ENCODE measurements around the gene PARD3B. TPM values are rescaled to one million over a fixed set of nuclear protein-coding genes. Genes with fewer than 3 reads are reported as not detected.
A peak's percentile ranks its signal among the peaks of the same experiment; 100 is the strongest.

PARD3B gene
- total RNA-seq, 1 donor from 2014 or later, result 29.7 TPM

DNA sequence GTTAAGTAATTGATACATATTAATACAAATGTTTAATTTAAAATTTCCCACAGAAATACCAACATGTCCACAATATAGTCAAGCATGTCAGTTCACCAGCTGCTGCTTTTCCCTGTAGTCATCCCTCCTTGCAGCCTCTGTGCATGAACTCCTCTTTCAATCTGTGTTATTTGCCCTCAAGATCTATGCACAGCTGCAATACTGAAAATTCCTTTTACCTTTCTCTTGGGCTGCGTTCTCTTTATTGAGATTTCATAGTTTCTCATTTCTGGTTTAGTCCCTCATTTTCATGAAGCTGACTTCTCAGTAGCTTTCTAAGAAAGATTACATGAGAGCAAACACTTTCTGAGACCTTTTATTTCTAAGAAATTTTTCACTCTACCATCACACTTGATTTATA, 464.9 kb downstream of the PARD3B start:
- peaks cover 6% of the 10 kb centered on the region for H3K4me1 Mint-ChIP-seq (ENCODE audit: low read depth)
- H3K4me3 Mint-ChIP-seq (ENCODE audit: low read depth), result no peak overlapping the region
- no peak for DNase-seq (ENCODE audit: low spot score, unreplicated experiment)
- no peak overlapping the region for H3K27ac Mint-ChIP-seq
- TF ChIP-seq CTCF (IDR thresholded peaks at IDR 0.05; ENCODE audit: unreplicated experiment), result no peak
- H3K9me3 Mint-ChIP-seq (ENCODE audit: low read depth), result peaks cover 18% of the 10 kb centered on the region
- no peaks in the 10 kb centered on the region for H3K27me3 Mint-ChIP-seq
- H3K36me3 Mint-ChIP-seq (ENCODE audit: insufficient read depth), result peaks cover 7% of the 10 kb centered on the region

DNA sequence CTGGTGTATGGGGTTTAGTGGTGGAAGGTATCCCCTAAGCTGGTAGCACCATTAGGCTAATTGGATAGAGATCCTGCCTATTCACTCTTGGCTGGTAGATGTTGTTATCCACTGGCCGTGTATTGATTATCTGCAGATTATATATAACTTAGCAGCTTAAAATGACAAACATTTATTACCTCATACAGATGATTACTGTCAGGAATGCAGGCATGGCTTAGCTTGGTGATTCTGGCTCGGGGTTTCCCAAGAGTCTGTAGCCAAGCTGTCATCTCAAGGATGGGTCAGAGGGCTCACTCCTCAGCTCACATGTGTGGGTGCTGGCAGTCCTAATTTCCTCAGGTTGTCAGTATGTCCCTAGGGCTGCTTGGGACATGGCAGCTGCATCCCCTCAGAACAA, 465.8 kb downstream of the PARD3B start:
- Mint-ChIP-seq H3K27me3 (no peaks in the 10 kb centered on the region), H3K4me3 (ENCODE audit: low read depth) (no peak overlapping the region), H3K4me1 (ENCODE audit: low read depth) (peaks cover 6% of the 10 kb centered on the region), H3K27ac (peak overlapping the region; percentile 64), H3K9me3 (ENCODE audit: low read depth) (peaks cover 17% of the 10 kb centered on the region), H3K36me3 (ENCODE audit: insufficient read depth) (peaks cover 8% of the 10 kb centered on the region)
- TF ChIP-seq CTCF (IDR thresholded peaks at IDR 0.05; ENCODE audit: unreplicated experiment), result no peak
- no peak for DNase-seq (ENCODE audit: low spot score, unreplicated experiment)

DNA sequence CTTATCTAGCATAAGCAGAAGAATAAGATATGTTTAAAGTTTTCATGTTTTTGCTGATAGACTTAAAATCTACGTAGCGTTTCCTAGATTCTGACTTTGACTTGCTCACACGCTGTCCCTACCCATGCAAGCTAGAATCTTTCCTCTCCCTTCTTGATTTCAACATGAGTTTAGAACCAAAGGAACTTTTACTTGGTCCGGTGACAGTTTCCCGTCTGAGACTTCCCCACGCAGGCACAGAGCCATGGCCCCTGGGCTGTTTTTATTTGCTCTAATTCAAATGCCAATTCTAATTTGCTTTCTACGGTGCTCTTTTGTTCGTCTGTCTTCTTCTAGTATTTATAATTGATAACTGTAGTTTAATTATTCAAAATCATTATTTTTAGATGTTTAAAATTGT, 467.7 kb downstream of the PARD3B start:
- H3K27me3 Mint-ChIP-seq, result no peaks in the 10 kb centered on the region
- no peak for DNase-seq (ENCODE audit: low spot score, unreplicated experiment)
- TF ChIP-seq CTCF (IDR thresholded peaks at IDR 0.05; ENCODE audit: unreplicated experiment), result no peak
- H3K27ac Mint-ChIP-seq, result no peak overlapping the region
- H3K36me3 Mint-ChIP-seq (ENCODE audit: insufficient read depth), result peaks cover 4% of the 10 kb centered on the region
- no peaks in the 10 kb centered on the region for H3K9me3 Mint-ChIP-seq (ENCODE audit: low read depth)
- H3K4me1 Mint-ChIP-seq (ENCODE audit: low read depth), result peaks cover 17% of the 10 kb centered on the region
- no peak overlapping the region for H3K4me3 Mint-ChIP-seq (ENCODE audit: low read depth)

DNA sequence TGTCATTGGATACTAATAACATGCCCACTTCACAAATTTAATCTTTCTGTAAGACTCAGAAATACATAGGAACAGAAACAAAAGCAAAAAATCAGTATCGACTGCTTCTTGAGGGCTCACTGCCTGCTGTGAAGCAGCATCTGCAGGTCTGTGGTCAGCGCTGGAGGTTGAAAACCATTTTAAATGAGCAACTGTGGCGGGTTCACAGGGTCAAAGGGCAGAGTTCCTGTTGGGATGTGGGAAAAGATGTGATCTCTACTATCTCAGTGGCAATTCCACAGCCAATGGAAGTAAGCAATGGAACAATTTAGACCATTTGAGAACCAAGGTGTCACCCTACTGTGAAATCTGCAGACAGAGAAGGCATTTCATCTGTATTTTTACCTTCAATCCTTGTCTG, 468.3 kb downstream of the PARD3B start:
- Mint-ChIP-seq H3K27ac (no peak overlapping the region), H3K36me3 (ENCODE audit: insufficient read depth) (peaks cover 4% of the 10 kb centered on the region), H3K4me3 (ENCODE audit: low read depth) (no peak overlapping the region), H3K9me3 (ENCODE audit: low read depth) (no peaks in the 10 kb centered on the region), H3K4me1 (ENCODE audit: low read depth) (peaks cover 17% of the 10 kb centered on the region), H3K27me3 (no peaks in the 10 kb centered on the region)
- TF ChIP-seq CTCF (IDR thresholded peaks at IDR 0.05; ENCODE audit: unreplicated experiment), result no peak
- no peak for DNase-seq (ENCODE audit: low spot score, unreplicated experiment)

DNA sequence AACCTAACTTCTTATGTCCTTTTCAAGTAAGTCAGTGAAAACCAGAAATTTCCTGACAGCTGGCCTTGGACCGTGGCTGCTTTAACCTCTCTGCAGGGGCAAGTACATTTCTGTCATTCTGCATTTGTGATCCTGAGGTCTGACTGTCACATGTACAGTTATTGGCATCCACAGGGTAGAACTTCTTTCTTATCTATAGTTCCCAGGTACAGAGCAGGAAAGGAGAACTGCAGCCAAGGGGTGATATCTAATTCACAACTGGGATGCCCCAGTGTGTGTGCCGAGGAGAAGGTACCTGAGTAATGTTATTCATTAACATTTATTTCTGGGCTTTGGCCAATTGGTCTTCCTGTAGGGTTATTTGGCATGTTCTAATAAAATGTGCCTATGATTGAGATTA, 468.9 kb downstream of the PARD3B start:
- DNase-seq (ENCODE audit: low spot score, unreplicated experiment), result no peak
- H3K27me3 Mint-ChIP-seq, result no peaks in the 10 kb centered on the region
- no peak overlapping the region for H3K4me3 Mint-ChIP-seq (ENCODE audit: low read depth)
- peaks cover 17% of the 10 kb centered on the region for H3K4me1 Mint-ChIP-seq (ENCODE audit: low read depth)
- peaks cover 4% of the 10 kb centered on the region for H3K36me3 Mint-ChIP-seq (ENCODE audit: insufficient read depth)
- H3K27ac Mint-ChIP-seq, result no peak overlapping the region
- H3K9me3 Mint-ChIP-seq (ENCODE audit: low read depth), result no peaks in the 10 kb centered on the region
- TF ChIP-seq CTCF (IDR thresholded peaks at IDR 0.05; ENCODE audit: unreplicated experiment), result no peak

Measured in progenitor cell of endocrine pancreas (in vitro differentiated cells).